Ectodermal cell (in vitro differentiated cells): ENCODE measurements around the gene CAPN5.

ENCODE experiments used
- H3K27ac ChIP-seq: 2 replicates; pipeline ENCODE4 v1.7.0; 2013; ENCODE audit warnings: mild to moderate bottlenecking, low read depth, low read length; ENCODE audit not compliant: insufficient read depth, poor library complexity, severe bottlenecking
- H3K27me3 ChIP-seq: 2 replicates; pipeline ENCODE4 v1.7.0; 2013; ENCODE audit warnings: mild to moderate bottlenecking, low read length; ENCODE audit not compliant: insufficient read depth, control insufficient read depth, poor library complexity, severe bottlenecking
- H3K36me3 ChIP-seq: one replicate; pipeline ENCODE4 v1.7.0; 2013; ENCODE audit warnings: low read length; ENCODE audit not compliant: control insufficient read depth, insufficient read depth
- H3K4me1 ChIP-seq: one replicate; pipeline ENCODE4 v1.7.0; 2013; ENCODE audit warnings: low read length; ENCODE audit not compliant: control insufficient read depth, insufficient read depth
- H3K4me3 ChIP-seq: 2 replicates; pipeline ENCODE4 v1.7.0; 2013; ENCODE audit warnings: low read depth, low read length, control low read depth; ENCODE audit not compliant: insufficient read depth
- H3K9me3 ChIP-seq: 2 replicates; pipeline ENCODE4 v1.7.0; 2013; ENCODE audit warnings: mild to moderate bottlenecking, low read length, moderate library complexity; ENCODE audit not compliant: control insufficient read depth
- WGBS, 2 experiments: methylation state at CpG; one replicate each; pipeline ENCODE4 v1.1.7; 2013; ENCODE audit warnings: missing lambda C conversion rate in 2 of 2; 5-methylcytosine and 5-hydroxymethylcytosine counted together

Gene CAPN5

DNA sequence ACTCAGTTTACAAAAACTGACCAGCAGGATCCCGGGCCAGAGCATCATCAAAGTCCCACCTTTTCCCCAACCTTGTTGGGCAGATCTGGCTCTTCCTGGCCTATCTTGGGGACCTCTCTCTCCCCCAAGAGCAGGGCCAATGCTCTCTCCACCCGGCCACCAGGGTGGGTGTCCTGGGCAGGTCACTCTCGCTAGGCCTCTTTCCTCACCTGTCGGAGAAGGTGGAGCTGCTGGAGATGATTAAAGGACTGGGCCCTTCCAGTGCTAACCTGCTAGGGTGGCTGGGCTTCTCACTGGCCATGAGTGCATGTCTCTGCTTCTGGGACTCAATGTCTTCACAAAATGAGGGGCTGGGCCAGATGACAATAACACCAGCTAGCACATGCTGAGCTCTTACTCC, 2.9 kb upstream of the CAPN5 start:
- no peaks in the 10 kb centered on the region for H3K9me3 ChIP-seq
- H3K4me3 ChIP-seq: no peak overlapping the region
- H3K4me1 ChIP-seq: no peaks in the 10 kb centered on the region
- H3K36me3 ChIP-seq: no peaks in the 10 kb centered on the region
- H3K27me3 ChIP-seq: peaks cover 9% of the 10 kb centered on the region
- WGBS, 2 experiments: 90 to 97% methylated on average over 4 of the region's 4 CpGs
- no peak overlapping the region for H3K27ac ChIP-seq

GRCh38 chr11:77064648-77065217, 2.0 kb upstream of the CAPN5 start:
- no peaks in the 10 kb centered on the region for H3K4me1 ChIP-seq
- no peak overlapping the region for H3K27ac ChIP-seq
- no peaks in the 10 kb centered on the region for H3K36me3 ChIP-seq
- no peaks in the 10 kb centered on the region for H3K9me3 ChIP-seq
- H3K27me3 ChIP-seq: peaks cover 9% of the 10 kb centered on the region
- 92 to 95% methylated on average over 4 of the region's 4 CpGs for WGBS, 2 experiments
- H3K4me3 ChIP-seq: no peak overlapping the region

- Histone ChIP-seq H3K4me3 (peak overlapping the region; percentile 62), H3K27ac (no peak overlapping the region), H3K9me3 (no peaks in the 10 kb centered on the region), H3K4me1 (no peaks in the 10 kb centered on the region), H3K27me3 (peaks cover 9% of the 10 kb centered on the region), H3K36me3 (no peaks in the 10 kb centered on the region)
- WGBS, 2 experiments: 33 to 42% methylated on average over 14 of the region's 14 CpGs
These were observed 918 bp upstream of the CAPN5 start for GRCh38 chr11:77065878-77066228.

GRCh38 chr11:77067861-77068443, 1.2 kb downstream of the CAPN5 start:
- Histone ChIP-seq H3K27me3 (peaks cover 9% of the 10 kb centered on the region), H3K36me3 (no peaks in the 10 kb centered on the region), H3K27ac (no peak overlapping the region), H3K4me1 (no peaks in the 10 kb centered on the region), H3K4me3 (no peak overlapping the region), H3K9me3 (no peaks in the 10 kb centered on the region)
- WGBS, 2 experiments: 87 to 88% methylated on average over 8 of the region's 8 CpGs

- Histone ChIP-seq H3K27me3 (peaks cover 9% of the 10 kb centered on the region), H3K4me3 (no peak overlapping the region), H3K9me3 (no peaks in the 10 kb centered on the region), H3K4me1 (no peaks in the 10 kb centered on the region), H3K36me3 (no peaks in the 10 kb centered on the region), H3K27ac (no peak overlapping the region)
- 78 to 82% methylated on average over 7 of the region's 7 CpGs for WGBS, 2 experiments
These were observed 1.9 kb downstream of the CAPN5 start for GRCh38 chr11:77068457-77069335.

DNA sequence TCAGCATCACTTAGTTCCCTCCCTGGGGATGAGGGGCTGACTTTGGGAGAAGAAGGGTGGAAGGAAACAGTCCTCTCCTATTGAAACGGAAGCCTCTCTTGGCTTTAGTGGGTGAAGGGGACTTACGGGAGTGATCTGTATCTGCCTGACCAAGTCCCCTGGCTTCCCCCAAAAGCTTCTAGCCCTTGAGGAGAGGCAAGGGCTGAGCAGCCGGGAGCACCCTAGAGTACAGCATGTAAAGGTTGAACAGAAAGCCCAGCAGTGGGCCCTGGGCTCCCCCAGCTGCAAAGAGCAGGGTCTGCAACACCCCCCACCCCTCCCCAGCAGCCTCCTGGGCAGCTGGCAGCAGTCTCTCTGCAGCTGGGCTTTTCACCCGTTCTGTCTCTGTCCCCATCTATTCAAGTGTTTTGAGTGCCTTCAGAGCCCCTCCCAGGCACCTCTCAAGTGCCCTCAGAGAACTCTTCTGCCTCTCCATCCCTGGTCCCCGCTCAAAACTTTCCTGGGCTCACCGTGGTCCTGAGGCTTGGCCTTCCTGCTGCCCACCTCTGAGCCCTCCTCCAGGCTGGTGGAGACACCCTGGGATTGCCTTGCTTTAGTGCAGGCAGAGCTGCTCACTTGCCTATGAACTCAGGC, 2.7 kb downstream of the CAPN5 start:
- WGBS, 2 experiments: 78 to 80% methylated on average over 6 of the region's 6 CpGs
- Histone ChIP-seq H3K27me3 (peaks cover 9% of the 10 kb centered on the region), H3K9me3 (no peaks in the 10 kb centered on the region), H3K27ac (no peak overlapping the region), H3K36me3 (no peaks in the 10 kb centered on the region), H3K4me3 (no peak overlapping the region), H3K4me1 (no peaks in the 10 kb centered on the region)

DNA sequence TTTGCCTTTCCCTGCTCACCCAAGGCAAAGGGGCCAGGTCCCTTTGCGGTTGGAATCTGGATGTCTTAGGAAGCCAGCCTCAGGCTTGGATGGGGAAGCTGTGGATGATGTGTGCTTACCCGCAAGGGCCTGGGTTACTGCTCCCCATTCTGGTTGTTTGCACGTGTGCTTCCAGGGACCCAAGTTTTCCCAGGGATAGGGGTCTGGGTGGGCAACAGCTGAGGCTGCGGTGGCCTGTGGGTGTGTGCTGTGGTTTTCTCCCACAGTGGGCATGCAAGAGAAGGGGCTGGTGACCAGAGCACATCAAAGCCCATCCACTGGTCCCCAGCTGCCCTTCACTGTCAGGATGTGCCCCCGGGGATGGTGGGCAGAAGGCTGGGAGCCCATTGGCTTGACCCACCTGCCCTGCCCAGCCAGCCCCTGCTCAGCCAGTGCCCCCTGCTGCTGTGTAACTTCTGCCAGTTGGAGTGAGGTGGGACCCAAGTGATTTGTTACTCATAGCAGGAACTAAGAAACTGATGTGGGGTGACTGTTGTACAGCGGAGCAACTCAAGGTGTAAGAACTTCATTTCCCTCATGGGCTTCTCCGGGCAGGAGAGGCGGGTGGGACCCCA, 3.3 kb downstream of the CAPN5 start:
- peaks cover 9% of the 10 kb centered on the region for H3K27me3 ChIP-seq
- H3K4me1 ChIP-seq: no peaks in the 10 kb centered on the region
- H3K27ac ChIP-seq: no peak overlapping the region
- H3K9me3 ChIP-seq: no peaks in the 10 kb centered on the region
- no peak overlapping the region for H3K4me3 ChIP-seq
- no peaks in the 10 kb centered on the region for H3K36me3 ChIP-seq
- WGBS, 2 experiments: 91 to 93% methylated on average over 8 of the region's 8 CpGs

DNA sequence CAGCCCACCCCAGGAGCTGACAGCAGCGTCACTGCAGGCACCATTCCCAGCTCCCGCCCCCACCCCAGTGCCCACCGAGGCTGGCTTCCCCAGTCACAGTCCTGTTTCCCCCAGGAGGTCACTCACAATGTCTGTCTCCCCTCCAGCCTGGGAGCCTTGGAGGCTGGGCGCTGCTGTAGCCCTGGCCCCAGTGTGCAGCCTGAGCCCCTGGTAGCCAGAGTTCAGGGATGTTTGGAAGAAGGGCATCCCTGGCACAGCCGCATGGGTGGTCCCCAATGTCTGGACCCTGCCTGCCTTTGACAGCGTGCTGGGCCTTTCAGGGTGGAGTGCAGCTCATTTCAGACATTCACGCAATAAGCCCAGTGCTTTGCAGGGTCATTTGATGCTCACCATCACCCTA, 4.3 kb downstream of the CAPN5 start:
- Histone ChIP-seq H3K4me3 (no peak overlapping the region), H3K36me3 (no peaks in the 10 kb centered on the region), H3K27ac (no peak overlapping the region), H3K27me3 (no peaks in the 10 kb centered on the region), H3K9me3 (no peaks in the 10 kb centered on the region), H3K4me1 (no peaks in the 10 kb centered on the region)
- 80 to 83% methylated on average over 7 of the region's 7 CpGs for WGBS, 2 experiments

DNA sequence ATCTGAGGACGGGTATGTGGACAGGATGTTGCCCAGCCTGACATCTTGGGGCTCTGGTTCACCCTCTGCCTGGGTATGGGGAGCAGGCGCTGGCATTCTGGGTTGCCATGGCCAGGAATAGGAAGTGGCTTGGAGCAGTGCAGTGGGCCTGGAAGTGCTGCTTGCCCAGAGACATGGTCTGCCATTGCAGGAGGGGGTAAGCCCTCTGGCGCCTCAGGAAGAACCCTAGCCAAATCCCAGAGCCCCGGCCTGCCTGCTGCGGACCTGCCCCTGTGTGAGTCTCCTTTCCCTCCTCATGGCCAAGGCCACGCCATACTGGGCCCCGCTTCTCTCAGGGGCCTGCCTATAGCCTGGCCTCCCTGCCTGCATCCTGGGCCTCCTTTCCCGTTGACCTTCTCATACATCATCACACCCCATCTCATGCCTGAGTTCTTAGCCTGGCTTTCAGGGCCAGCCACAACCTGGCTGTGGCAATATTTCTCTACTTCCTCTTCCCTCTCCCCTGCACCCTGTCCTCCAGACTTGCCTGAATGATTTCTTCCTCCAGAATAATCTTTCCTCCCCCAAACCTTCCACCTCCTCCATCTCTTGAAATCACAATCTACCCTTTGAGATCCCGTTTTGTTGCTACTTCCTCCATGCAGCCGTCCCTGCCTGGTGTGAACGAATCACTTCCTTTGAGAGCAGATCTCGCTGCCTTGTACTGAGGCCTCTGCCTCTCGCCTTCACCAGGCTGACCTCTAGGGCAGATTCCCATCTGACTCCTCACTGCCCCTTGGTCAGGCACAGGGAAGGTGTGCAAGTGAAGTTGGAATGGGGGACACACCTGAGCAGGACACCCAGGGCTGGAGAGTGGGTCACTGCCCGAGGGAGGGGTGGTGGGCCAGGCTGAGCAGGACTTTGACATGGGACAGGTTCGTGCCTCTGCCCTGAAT, 5.2 kb downstream of the CAPN5 start:
- H3K9me3 ChIP-seq: no peaks in the 10 kb centered on the region
- no peaks in the 10 kb centered on the region for H3K27me3 ChIP-seq
- no peaks in the 10 kb centered on the region for H3K36me3 ChIP-seq
- no peaks in the 10 kb centered on the region for H3K4me1 ChIP-seq
- H3K27ac ChIP-seq: no peak overlapping the region
- 91 to 93% methylated on average over 15 of the region's 15 CpGs for WGBS, 2 experiments
- H3K4me3 ChIP-seq: no peak overlapping the region
